ENCODE results near the gene C18orf63.

DNA sequence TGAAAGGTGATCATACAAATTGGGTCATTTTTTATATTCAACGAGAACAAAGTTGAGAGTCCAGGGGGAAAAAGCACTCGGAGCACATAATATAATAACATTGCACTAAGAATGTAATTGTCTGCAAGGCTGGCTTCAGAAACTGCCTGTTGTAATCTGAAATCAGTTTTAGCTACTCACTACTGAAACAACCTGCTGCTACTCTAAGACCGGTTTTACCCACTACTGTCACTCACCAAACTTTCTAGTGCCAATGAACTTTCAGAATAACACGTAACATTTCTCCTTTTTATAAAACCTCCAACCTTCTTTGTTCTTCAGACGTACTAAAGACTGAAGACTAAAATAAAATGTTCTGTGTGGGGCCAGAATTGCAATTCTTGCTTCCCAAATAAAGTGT is 12.3 kb upstream of the C18orf63 start:
- TF ChIP-seq POLR2A (IDR thresholded peaks at IDR 0.05; ENCODE audit: low read depth, low read length): no peak
- TF ChIP-seq, protein P1, sequence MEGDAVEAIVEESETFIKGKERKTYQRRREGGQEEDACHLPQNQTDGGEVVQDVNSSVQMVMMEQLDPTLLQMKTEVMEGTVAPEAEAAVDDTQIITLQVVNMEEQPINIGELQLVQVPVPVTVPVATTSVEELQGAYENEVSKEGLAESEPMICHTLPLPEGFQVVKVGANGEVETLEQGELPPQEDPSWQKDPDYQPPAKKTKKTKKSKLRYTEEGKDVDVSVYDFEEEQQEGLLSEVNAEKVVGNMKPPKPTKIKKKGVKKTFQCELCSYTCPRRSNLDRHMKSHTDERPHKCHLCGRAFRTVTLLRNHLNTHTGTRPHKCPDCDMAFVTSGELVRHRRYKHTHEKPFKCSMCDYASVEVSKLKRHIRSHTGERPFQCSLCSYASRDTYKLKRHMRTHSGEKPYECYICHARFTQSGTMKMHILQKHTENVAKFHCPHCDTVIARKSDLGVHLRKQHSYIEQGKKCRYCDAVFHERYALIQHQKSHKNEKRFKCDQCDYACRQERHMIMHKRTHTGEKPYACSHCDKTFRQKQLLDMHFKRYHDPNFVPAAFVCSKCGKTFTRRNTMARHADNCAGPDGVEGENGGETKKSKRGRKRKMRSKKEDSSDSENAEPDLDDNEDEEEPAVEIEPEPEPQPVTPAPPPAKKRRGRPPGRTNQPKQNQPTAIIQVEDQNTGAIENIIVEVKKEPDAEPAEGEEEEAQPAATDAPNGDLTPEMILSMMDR (conservative IDR thresholded peaks at IDR 0.05; ENCODE audit: low read depth, low read length): no peak

All from IMR-90 (cell line).